Neural cell (in vitro differentiated cells): Measurements from ENCODE around the gene RMP24.

ENCODE experiments used
- H2AFZ ChIP-seq: fragments of 200-600, 300-800 bp; sonication (generic), shearing (Covaris generic); 2 replicates; pipeline ENCODE4 v1.6.0; 2014; ENCODE audit warnings: low read depth, mild to moderate bottlenecking, antibody characterized with exemption, low read length, moderate library complexity
- H3F3A ChIP-seq: fragments of 200-600 bp; shearing (Covaris generic); 2 replicates; pipeline ENCODE4 v1.6.1; 2016; ENCODE audit warnings: mild to moderate bottlenecking, moderate library complexity, mixed read lengths, antibody characterized with exemption, low read length; ENCODE audit not compliant: insufficient read depth, poor library complexity, severe bottlenecking
- H3K27ac ChIP-seq: fragments of 200-600, 300-800 bp; sonication (generic), shearing (Covaris generic); 2 replicates; pipeline ENCODE4 v1.5.1; 2014; ENCODE audit warnings: mild to moderate bottlenecking, low read length, moderate library complexity
- H3K27me3 ChIP-seq: fragments of 300-800, 200-600 bp; sonication (generic), shearing (Covaris generic); 2 replicates; pipeline ENCODE4 v1.6.0; 2014; ENCODE audit warnings: mild to moderate bottlenecking, low read depth, low read length, moderate library complexity; ENCODE audit not compliant: insufficient read depth
- H3K36me3 ChIP-seq: fragments of 300-800, 200-600 bp; sonication (generic), shearing (Covaris generic); 2 replicates; pipeline ENCODE4 v1.5.1; 2014; ENCODE audit warnings: mild to moderate bottlenecking, antibody characterized with exemption, low read length, moderate library complexity; ENCODE audit not compliant: insufficient read depth
- H3K4me2 ChIP-seq: fragments of 300-800, 200-600 bp; sonication (generic), shearing (Covaris generic); 2 replicates; pipeline ENCODE4 v1.6.0; 2014; ENCODE audit warnings: mild to moderate bottlenecking, low read length
- H3K4me3 ChIP-seq: fragments of 300-800, 200-600 bp; sonication (generic), shearing (Covaris generic); 2 replicates; pipeline ENCODE4 v1.5.1; 2014; ENCODE audit warnings: mild to moderate bottlenecking, low read length, moderate library complexity
- H3K79me2 ChIP-seq: fragments of 200-600 bp; shearing (Covaris generic); replicated peaks from 2 replicates; pipeline ENCODE4 v1.6.0; 2014; ENCODE audit warnings: mild to moderate bottlenecking, low read length, moderate library complexity; ENCODE audit not compliant: insufficient read depth
- H3K9ac ChIP-seq: fragments of 300-800, 200-600 bp; sonication (generic), shearing (Covaris generic); 2 replicates; pipeline ENCODE4 v1.6.1; 2016; ENCODE audit warnings: mild to moderate bottlenecking, low read length, mixed read lengths
- H3K9me2 ChIP-seq: fragments of 200-600 bp; shearing (Covaris generic); 2 replicates; pipeline ENCODE4 v1.6.1; 2016; ENCODE audit warnings: mild to moderate bottlenecking, low read length, mixed read lengths; ENCODE audit not compliant: insufficient read depth
- H3K9me3 ChIP-seq: fragments of 200-600, 300-800 bp; sonication (generic), shearing (Covaris generic); 2 replicates; pipeline ENCODE4 v1.6.1; 2016; ENCODE audit warnings: mild to moderate bottlenecking, mixed run types, low read length, moderate library complexity, mixed read lengths
- H4K20me1 ChIP-seq: fragments of 200-600 bp; shearing (Covaris generic); 2 replicates; pipeline ENCODE4 v1.6.1; 2016; ENCODE audit warnings: mild to moderate bottlenecking, mixed run types; ENCODE audit not compliant: insufficient read depth
- CTCF ChIP-seq: fragments of 450-650 bp; IDR thresholded peaks from 2 replicates; pipeline ENCODE4 v1.5.1; 2014; ENCODE audit warnings: antibody characterized with exemption, mild to moderate bottlenecking, moderate library complexity; ENCODE audit not compliant: poor library complexity, severe bottlenecking
- EP300 ChIP-seq: fragments of 450-650 bp; conservative IDR thresholded peaks from 2 replicates; pipeline ENCODE4 v1.6.1; 2014; ENCODE audit warnings: antibody characterized with exemption, mild to moderate bottlenecking, moderate library complexity; ENCODE audit not compliant: poor library complexity, severe bottlenecking
- EZH2 ChIP-seq: fragments of 200-600, 300-800 bp; shearing (Covaris generic), sonication (generic); IDR thresholded peaks from 2 replicates; pipeline ENCODE4 v1.6.1; 2014; ENCODE audit warnings: antibody characterized with exemption, low read length, borderline replicate concordance, mild to moderate bottlenecking; ENCODE audit not compliant: insufficient read depth, poor library complexity, severe bottlenecking
- MXI1 ChIP-seq: fragments of 450-650 bp; conservative IDR thresholded peaks from 2 replicates; pipeline ENCODE4 v1.6.1; 2014; ENCODE audit warnings: antibody characterized with exemption, mild to moderate bottlenecking; ENCODE audit not compliant: poor library complexity, severe bottlenecking
- POLR2AphosphoS5 ChIP-seq: IDR thresholded peaks from 2 replicates; pipeline ENCODE4 v1.6.1; 2012
- RAD21 ChIP-seq: fragments of 450-650 bp; conservative IDR thresholded peaks from 2 replicates; pipeline ENCODE4 v1.6.1; 2014; ENCODE audit warnings: antibody characterized with exemption, mild to moderate bottlenecking, moderate library complexity
- REST ChIP-seq: IDR thresholded peaks from 2 replicates; pipeline ENCODE4 v1.6.1; 2012; ENCODE audit warnings: borderline replicate concordance
- SMC3 ChIP-seq: fragments of 450-650 bp; conservative IDR thresholded peaks from 2 replicates; pipeline ENCODE4 v1.6.1; 2014; ENCODE audit warnings: antibody characterized with exemption, mild to moderate bottlenecking, moderate library complexity; ENCODE audit not compliant: poor library complexity
- TAF1 ChIP-seq: IDR thresholded peaks from 2 replicates; pipeline ENCODE4 v1.6.1; 2012; ENCODE audit warnings: low read depth

The RMP24 gene

GRCh38 chr18:35926884-35927283, 45.6 kb upstream of the RMP24 start:
- H3F3A ChIP-seq, result no peaks in the 10 kb centered on the region
- H2AFZ ChIP-seq, result no peak overlapping the region
- H3K27me3 ChIP-seq, result no peaks in the 10 kb centered on the region
- H4K20me1 ChIP-seq, result no peaks in the 10 kb centered on the region
- H3K79me2 ChIP-seq, result no peaks in the 10 kb centered on the region
- no peak overlapping the region for H3K4me2 ChIP-seq
- H3K36me3 ChIP-seq, result no peaks in the 10 kb centered on the region
- H3K9me2 ChIP-seq, result no peaks in the 10 kb centered on the region
- H3K9ac ChIP-seq, result no peak overlapping the region
- no peak overlapping the region for H3K4me3 ChIP-seq
- H3K9me3 ChIP-seq, result no peaks in the 10 kb centered on the region
- TF ChIP-seq MXI1 (no peak), SMC3 (no peak), REST (no peak)
- H3K27ac ChIP-seq, result no peak overlapping the region

- H3K4me2 ChIP-seq, result no peak overlapping the region
- no peaks in the 10 kb centered on the region for H3K9me2 ChIP-seq
- H3K27ac ChIP-seq, result no peak overlapping the region
- TF ChIP-seq EZH2 (no peak), POLR2AphosphoS5 (no peak), CTCF (no peak), SMC3 (no peak), TAF1 (no peak), MXI1 (no peak), REST (no peak), EP300 (no peak), RAD21 (no peak)
- H3K9me3 ChIP-seq, result no peaks in the 10 kb centered on the region
- no peak overlapping the region for H3K9ac ChIP-seq
- H3K79me2 ChIP-seq, result no peaks in the 10 kb centered on the region
- H3K27me3 ChIP-seq, result no peaks in the 10 kb centered on the region
- H4K20me1 ChIP-seq, result no peaks in the 10 kb centered on the region
- H3F3A ChIP-seq, result no peaks in the 10 kb centered on the region
- no peaks in the 10 kb centered on the region for H3K36me3 ChIP-seq
- H3K4me3 ChIP-seq, result no peak overlapping the region
- H2AFZ ChIP-seq, result no peak overlapping the region
These were observed 45.0 kb upstream of the RMP24 start for GRCh38 chr18:35927430-35927829.
